AG09309 (cell line): ENCODE data around the gene AURKB.

Experiments
- DNase-seq: peaks from one replicate; pipeline ENCODE4 v3.0.0-alpha.2; 2010; ENCODE audit warnings: low read depth
- H3K4me3 ChIP-seq: 2 replicates; pipeline ENCODE4 v1.5.1; 2011; ENCODE audit warnings: mild to moderate bottlenecking, low read depth, low read length, moderate library complexity; ENCODE audit not compliant: control insufficient read depth
- CTCF ChIP-seq: IDR thresholded peaks from 2 replicates; pipeline ENCODE4 v1.5.1; 2011; ENCODE audit warnings: mild to moderate bottlenecking, low read depth, low read length, inconsistent platforms; ENCODE audit not compliant: insufficient read depth, control insufficient read depth; ENCODE audit errors: missing control alignments

The AURKB gene

GRCh38 chr17:8189711-8190477 is 20.5 kb downstream of the AURKB start, which contains the start of gene BORCS6:
BORCS6 (minus strand) TSS chr17:8190180; CDS start chr17:8190140, 40 bp downstream.
- DNase-seq = peak; percentile 97
- no peak for TF ChIP-seq CTCF

GRCh38 chr17:8189041-8189710 is 21.2 kb downstream of the AURKB start:
- DNase-seq = no peak
- H3K4me3 ChIP-seq = peak overlapping the region; percentile 96
- TF ChIP-seq CTCF = no peak

More at GRCh38 chr17:8189711-8190477, 20.5 kb downstream of the AURKB start, which contains the start of gene BORCS6:
- peak within 1 kb of the TSS; percentile 96 for H3K4me3 ChIP-seq

GRCh38 chr17:8188263-8188839 is 22.0 kb downstream of the AURKB start:
- H3K4me3 ChIP-seq = peak overlapping the region; percentile 96
- TF ChIP-seq CTCF = no peak
- DNase-seq = no peak

DNA sequence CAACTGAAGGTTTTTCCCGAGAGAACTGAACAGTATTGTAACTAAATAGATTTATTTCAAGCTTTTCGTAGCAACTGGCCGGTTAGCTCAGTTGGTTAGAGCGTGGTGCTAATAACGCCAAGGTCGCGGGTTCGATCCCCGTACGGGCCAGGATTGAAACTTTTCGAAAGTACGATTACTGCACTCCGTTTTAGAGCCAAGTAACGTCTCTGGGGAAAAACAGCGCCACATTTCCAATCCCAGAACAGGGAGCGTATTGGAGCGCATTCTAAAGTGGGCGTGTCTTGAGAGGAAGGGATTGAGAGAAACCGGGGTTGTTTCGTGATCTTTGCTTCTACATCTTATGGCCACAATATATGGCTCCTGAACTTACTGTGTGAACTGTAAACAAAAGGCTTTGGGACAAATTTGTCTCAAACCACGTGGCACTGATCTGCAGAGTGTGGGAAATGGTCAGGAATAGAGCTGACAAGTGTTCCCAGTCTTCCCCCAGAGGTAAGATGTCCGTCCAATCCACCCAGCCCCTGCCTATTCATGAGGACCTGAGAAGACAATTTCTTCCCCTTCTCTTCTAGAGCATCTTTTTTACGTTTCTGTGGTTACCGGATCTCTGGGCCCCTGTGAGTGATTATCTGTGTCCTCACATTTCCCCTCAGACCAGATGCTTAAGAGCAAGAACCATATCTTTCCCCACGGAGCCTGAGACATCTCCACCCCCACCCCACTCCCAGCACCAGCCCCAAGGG is 22.7 kb downstream of the AURKB start:
- DNase-seq = peak; percentile 99
- H3K4me3 ChIP-seq = peak overlapping the region; percentile 96
- TF ChIP-seq CTCF = peak; percentile 12

DNA sequence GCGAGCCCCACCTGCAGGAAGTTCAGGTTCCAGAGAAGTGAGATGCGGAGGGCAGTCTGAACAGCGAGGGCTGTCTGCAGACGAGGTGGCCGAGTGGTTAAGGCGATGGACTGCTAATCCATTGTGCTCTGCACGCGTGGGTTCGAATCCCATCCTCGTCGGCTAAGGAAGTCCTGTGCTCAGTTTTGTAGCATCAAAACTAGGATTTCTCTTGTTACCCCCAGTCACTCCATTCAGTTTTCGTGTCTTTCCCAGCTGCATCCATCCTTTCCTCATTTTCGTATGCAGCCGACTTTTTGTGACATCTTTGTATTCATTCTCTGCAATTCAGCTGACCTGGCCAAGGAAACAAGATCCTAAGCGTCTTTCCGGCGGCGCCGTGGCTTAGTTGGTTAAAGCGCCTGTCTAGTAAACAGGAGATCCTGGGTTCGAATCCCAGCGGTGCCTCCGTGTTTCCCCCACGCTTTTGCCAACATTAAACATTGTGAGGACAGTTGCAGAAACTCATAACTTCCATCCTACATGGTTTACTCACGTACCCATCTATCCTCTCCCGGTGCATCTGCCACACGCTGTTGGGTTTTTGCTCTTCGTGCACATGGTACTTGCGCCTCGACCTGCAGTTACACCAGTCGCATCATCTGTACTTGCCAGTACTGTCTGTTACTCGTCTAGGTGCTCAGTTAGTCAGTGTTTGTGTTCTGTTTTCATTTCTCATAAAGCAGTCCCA is 23.4 kb downstream of the AURKB start:
- DNase-seq = peak; percentile 86
- no peak for TF ChIP-seq CTCF
- peak overlapping the region; percentile 67 for H3K4me3 ChIP-seq

- H3K4me3 ChIP-seq = peak overlapping the region; percentile 67
- DNase-seq = no peak
- TF ChIP-seq CTCF = peak; percentile 35
Measured at GRCh38 chr17:8186446-8186786, 24.0 kb downstream of the AURKB start.
